HG03558 (cell line): ENCODE data around the gene ZBTB4.
"Not testable (repeated sequence)": the region's sequence is repeated elsewhere in the genome, so short reads cannot be mapped to it uniquely, and the experiment has no call there.

Experiments used
- ATAC-seq: cut with Tn5 transposase; IDR thresholded peaks from one replicate; pipeline ENCODE4 v1.9.1; 2021; ENCODE audit warnings: moderate number of reproducible peaks; ENCODE audit not compliant: unreplicated experiment; ENCODE audit errors: extremely low read depth

Gene ZBTB4

DNA sequence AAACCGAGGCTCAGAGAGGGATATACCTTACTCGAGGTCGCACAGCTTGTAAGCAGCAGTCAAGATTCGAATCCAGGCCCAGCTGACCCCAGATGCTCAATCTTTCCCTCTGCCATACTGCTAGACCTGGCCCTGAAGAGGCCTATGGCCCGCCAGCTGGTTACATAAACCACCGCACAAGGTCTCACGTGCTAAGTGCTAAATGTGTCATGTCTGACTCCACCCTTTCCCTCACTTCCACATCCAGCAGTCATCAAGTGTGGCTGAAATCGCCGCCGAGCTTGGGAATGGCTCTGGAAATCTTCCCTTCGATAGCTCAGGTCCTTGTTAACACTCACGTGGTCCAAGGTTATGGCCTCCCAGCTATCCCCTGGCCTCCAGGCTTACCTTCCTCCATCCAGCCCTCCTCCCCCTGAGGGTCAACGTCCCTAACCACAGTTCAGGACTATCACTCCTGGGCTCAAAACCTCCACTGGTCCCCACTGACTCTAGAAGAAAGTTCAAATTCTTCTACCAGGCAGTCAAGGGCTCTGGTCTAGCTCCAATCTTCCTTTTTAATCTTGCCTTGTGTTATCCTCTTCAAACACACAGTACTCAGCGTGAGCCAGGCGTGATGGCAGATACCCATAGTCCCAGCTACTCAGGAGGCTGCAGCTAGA is 3.5 kb downstream of the ZBTB4 start:
- ATAC-seq, result no peak

DNA sequence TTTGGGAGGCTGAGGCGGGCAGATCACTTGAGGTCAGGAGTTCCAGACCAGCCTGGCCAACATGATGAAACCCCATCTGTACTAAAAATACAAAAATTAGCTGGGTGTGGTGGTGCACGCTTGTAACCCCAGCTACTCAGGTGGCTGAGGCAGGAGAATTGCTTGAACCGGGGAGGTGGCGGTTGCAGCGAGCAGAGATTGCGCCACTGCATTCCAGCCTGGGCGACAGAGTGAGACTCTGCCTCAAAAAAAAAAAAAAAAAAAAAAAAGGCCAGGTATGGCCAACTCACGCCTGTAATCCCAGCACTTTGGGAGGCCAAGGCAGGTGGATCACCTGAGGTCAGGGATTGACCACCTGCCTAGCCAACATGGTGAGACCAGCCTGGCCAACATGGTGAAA is 4.7 kb downstream of the ZBTB4 start:
- ATAC-seq, result not testable (repeated sequence)

DNA sequence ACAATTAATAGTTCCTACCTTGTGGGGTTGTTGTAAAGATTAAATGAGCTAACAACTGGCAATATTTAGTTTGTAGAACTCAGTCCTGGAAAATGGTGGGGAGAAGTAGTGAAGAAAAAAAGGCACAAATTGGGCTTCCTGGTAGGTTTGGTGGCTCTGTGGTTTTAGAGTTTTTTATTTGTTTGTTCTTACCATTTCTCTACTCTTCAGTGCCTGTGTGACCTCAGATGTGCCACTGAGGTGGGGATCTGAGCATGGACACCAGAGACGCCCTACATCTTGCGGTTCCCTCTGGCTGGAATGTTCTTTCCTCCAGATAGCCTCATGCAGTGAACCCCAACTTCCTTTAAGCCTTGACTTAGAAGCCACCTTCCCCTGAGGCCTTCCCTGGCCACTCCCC is 7.7 kb downstream of the ZBTB4 start:
- ATAC-seq, result no peak

DNA sequence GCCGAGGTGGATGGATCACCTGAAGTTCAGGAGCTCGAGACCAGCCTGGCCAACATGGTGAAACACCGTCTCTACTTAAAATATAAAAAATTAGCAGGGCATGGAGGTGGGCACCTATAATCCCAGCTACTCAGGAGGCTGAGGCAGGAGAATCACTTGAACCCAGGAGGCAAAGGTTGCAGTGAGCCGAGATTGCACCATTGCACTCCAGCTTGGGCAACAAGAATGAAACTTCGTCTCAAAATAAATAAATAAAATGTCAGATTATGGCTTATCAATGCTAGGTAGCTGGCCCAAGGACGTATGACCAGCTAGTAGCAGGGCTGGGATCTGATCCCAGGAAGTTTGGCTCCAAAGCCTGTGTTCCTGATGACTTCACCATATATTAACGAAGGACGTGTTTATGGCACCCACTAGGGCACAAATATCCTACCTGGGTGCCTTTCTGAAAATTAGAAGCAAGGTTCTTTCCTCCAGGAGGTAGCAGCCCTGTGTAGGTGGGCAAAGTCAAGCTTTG is 8.9 kb downstream of the ZBTB4 start:
- not testable (repeated sequence) for ATAC-seq

DNA sequence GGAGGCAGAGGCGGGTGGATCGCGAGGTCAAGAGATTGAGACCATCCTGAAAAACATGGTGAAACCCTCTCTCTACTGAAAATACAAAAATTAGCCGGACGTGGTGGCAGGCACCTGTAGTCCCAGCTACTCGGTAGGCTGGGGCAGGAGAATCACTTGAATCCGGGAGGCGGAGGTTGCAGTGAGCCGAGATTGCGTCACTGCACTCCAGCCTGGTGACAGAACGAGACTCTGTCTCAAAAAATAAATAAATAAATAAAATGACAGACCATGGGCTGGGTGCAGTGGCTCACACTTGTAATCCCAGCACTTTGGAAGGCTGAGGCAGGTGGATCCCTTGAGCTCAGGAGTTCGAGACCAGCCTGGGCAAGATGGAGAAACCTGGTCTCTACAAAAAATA is 9.6 kb downstream of the ZBTB4 start:
- not testable (repeated sequence) for ATAC-seq

DNA sequence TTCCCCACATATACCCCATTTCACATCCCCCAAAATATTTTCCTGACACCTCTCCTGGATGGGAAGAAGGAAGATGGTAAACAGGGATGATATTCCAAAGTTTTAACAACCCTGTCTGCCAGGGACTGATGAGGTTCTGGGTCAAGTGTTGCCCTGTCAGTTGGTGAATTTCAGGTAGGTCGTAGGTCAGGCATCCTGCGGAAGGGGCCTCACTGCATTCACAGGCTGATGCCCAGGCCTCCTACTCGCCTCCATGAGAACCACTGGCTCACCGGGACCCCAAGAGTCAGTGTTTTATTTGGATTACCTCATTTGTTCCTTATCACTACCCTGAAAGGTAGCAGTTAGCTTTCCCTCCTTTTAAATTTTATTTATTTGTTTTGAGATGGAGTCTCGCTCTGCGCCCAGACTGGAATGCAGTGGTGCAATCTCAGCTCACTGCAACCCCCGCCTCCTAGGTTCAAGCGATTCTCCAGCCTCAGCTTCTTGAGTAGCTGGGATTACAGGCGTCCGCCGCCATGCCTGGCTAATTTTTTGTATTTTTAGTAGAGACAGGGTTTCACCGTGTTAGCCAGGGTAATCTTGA is 10.5 kb downstream of the ZBTB4 start:
- no peak for ATAC-seq

DNA sequence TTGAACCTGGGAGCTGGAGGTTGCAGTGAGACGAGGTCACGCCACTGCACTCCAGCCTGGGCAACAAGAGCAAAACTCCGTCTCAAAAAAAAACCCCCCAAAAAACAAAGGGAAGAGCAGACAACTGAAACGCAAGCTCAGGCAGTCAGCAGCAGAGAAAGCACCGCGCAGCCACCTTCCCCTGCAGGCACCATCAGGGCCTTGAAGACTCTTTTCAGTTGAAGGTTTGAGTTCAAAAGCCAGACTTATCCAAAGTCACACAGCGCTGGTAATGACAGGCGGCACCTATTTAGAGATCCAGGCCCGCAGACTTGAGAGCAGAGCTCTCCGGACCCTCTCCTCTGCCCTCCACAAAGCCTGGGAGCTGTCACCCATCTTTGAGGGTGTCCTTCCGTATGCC is 11.1 kb downstream of the ZBTB4 start:
- ATAC-seq, result no peak

DNA sequence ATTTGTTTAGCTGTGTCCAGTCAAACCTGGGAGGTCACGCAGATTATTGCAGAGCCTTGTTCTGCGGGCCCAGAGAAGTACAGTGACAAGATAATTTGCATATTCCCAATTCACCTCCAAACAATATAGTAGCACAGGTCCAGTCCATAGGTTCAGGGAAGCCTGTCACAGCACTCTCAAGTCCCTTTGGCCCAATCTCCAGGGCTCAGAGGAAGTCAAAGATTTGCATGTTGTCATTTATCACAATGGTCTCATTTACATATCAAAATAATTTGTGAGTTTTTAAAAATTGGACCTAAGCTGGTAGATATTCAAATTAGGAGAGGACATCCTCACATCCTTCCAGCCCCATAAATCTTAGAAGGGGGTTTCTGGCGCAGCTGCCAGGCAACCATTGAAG is 11.9 kb downstream of the ZBTB4 start:
- ATAC-seq, result no peak

DNA sequence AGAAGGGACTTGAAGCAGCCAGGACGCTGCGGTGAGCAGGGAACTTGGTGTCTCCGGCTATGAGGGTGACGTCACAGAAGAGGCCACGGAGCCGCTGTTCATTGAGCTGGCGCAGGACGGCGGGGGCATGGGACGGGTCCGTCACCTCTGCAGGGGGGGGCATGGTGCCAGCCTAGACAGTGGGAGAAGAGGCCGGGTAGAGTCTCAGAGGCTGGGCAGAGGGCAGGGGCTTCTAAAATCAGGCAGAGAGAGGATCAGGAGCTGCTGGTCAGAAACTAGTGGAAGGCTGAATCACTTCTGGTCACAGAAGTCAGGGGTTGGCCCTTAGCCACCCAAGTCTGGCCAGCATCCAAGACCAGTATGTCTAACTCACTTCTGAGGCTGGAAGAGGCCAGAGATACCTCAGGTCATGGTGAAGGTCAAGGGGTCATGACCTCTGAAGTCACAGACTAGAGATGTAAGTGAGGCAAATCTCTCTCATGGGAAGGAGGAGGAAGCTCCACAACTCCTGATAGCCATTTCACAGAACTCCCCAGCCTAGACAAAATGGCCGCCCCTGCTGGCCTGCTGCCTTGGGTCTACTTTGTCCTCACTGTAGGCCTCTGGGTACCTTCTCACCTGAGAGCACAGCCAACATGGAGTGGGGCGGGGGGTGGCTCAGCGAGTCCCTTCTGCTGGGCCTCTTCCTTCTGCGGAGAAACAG is 12.6 kb downstream of the ZBTB4 start:
- no peak for ATAC-seq

DNA sequence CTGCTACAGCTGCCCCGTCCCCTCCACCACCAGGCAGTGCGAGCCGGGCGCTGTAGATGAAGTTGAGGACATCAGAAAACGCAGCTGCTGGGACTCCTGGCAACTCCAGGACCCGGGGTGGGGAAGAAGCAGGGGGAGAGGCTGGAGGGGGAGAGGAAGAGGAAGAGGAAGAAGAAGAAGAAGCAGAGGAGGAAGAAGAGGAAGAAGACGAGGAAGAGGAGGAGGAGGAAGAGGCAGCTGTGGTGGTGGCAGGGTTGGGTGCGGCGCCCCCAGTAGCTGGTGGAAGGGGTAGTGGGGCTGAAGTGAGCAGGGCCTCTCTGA is 13.2 kb downstream of the ZBTB4 start:
- ATAC-seq, result no peak

DNA sequence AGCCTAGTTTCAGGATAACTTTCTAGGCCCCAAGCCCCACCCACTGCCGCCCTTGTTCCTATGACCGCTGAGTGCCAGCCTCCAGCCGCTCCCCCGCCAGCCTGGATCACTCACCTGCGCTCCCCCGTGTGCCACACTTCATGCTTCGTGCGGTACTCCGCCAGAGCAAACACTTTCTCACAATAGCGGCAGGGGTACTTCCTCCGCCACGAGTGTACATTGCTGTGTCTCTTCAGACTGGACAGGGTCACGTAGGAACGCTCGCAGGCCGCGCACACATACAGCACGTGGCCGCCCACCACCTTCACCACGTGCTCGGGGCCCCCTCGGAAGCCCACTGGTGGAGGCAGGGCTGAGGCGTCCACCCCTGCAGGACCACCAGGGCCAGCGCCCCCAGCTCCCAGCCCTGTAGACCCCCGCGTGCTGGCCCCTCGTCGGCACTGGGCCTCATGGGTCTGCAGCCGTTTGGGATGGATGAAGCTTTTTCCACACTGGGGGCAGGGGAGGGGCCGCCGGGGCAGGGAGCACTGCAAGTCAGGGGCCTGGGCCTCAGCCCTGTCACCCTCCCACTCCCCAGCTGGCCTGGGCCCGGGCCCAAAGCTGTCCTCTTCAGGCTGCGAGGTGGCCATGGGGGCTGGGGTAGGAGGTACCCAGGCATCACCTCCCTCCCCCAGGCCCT is 13.7 kb downstream of the ZBTB4 start:
- ATAC-seq, result no peak

DNA sequence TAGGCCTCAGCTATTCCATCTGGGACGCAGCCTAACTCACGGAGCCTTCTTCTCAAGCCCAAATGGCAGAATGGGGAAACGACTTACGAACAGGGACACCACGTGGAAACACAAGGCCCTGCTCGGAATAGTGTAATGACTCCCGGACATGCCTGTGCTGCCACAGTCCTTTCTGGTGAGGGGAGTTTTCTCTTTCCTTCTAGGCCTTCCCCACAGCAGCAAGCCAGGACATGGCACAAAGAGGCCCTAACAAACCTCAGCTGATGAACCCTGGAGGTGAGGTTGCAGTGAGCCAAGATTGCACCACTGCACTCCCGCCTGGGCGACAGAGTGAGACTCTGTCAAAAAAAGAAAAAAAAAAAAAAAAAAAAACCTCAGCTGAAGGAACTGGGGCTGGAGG is 15.3 kb downstream of the ZBTB4 start:
- ATAC-seq, result no peak

DNA sequence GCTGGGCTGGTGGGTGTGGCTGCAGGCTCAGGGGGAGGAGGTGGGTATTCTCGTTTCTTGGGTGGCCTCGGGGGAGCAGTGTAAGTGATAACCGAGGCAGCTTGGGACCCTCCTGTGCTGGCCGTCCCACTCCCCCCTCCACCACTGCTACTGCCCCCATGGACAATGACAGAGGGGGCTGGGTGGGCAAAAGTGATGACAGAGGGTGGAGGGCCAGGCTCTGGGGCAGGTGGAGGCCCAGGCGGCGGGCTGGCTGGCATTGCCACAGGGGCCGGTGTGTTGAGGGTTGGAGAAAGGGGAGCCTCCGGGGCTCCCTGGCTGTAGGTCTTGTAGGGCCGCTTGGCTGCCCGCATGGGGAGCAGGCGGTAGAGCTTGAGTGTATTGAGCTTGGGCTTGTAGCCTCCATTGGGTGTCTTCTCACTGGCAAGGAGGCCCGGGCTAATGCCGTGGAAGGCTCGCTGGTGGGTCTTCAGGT is 16.0 kb downstream of the ZBTB4 start:
- ATAC-seq, result no peak

DNA sequence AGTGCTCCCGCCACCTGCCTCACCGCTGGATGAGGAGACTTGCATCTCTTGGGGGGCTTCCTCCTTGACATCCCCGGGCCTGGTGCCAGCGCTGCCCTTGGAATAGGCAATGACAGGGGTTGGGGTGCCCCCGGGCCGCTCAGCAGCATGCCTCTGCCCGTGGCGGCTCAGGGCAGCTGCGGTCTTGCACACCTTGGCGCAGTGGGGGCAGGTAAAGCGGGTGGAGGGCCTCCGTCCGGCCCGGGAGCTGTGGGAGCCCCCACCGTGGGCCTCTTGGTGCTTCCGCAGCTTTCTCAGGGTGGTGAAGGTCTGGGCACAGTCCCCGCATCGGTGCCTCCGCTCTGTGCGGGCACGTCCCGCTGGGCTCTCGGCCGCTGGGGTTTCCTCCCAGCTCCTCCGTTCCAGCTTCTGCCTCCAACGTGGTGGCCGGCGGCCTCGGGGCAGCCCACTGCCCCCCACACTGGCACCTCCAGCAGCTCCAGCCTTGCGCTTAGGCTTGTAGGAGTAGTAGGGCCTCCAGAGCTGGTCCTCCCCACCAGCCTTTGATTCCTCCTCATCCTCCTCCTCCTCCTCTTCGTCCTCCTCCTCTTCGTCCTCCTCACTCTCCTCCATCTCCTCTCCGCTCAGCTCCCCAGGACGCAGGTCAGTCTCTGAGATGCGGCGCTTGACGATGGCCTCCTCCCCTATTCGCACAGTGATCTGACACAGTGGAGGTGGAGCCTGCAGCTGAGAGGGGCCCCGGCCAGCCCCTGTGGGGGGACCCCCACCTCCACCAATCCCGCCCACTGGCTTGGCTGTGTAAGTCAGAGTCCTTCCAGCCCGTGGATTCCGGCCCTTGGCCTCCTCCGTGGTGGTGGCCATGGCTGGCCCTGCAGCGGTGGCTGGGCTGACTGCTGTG is 16.7 kb downstream of the ZBTB4 start:
- no peak for ATAC-seq

DNA sequence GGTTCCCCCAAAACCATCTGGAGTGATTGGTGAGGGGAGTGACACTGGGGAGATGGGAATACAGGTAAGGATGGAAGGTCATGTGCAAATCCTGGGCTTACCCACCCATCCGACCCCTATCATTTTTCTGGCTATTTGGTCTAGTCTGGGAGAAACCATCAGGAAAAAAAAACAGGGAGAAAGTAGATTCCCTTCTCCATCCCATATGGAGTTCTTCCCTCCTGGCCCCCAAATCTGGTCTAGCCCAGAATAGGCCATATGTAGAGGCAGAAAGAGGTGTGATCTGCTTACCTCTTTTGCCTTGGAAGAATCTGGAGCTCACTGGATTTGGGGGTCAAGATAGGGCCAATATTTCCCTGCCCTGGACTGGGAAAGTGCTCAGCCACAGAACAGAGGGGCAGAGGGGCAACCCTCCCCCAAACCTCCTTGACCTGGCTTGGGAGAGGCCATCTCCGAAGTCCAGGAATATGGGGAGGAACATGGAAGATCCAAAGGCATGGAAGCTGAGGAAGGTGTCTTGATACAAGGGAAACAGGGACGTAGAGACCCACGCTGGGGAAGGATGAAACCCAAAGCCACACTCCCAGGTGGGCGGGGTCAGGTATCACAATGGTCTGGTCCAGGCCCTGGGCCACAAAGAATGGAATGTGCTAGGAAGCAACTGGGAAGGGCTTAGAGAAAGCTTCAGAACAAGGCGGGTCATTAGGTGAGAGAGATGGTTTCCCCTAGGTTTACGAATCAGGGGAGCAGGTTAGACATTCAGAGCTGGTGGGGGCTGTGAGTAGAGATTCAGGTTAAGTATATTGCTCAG is 18.4 kb downstream of the ZBTB4 start:
- no peak for ATAC-seq

DNA sequence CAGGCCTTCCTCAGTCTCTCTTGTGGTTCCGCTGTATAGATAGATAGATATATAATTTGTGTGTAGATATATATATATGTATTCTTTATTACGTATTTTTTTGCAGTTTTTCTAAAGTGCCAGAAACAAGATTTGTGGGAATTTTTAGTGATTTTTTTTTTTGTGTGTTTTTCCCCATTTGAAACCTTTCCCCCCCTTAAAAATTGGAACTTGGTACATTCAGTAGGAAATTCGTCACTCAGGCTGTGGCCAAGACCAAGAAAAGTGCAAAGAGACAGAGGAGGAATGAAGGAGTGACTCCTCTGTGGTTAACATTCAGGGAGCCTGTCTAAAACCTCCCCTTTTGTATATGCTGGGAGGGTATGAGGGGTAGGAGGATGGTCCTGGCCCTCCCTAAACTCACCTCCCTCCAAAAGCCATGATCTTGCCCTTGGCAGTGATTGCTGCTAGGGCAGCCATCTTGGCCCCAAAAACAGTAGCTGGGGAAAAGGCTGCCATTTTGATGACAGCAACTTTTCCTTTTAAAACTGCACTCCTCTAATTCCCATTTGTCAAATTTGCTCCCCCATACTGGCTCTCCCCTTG is 19.4 kb downstream of the ZBTB4 start:
- ATAC-seq, result no peak

DNA sequence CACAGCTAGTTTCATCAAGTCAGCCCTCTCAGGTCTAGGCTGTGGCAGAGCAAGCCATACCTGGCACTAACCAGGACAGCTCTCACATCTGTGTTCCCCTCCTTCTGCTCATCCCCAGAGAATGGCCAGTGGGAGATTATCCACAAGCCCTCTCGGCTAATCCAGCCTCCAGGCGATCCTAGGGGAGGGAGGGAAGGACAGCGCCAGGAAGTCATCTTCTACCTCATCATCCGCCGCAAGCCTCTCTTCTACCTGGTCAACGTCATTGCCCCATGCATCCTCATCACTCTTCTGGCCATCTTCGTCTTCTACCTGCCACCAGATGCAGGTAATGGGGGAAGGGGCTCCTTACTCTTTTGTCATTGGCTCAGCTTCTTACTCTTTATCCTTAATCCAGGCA is 31.0 kb downstream of the ZBTB4 start:
- no peak for ATAC-seq

DNA sequence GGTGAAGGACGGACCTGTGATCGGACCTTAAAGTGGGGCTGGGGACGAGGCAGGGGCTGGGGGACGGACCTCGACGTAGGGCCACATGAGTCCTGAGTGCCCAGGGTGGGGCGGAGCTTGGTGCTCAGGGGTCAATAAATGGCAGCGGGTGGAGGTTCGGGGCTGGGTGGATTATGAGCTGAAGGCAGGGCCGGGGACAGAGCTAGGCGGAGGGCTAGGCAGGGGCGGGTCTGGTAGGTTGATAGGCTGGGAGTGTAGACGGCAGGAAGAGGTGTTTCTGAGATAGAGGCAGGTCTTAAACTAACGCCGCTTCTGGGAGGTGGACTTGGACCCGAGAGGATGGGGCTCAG is 33.8 kb downstream of the ZBTB4 start:
- ATAC-seq, result no peak
